MM.1S (cell line): ENCODE data around the gene OCIAD2.
A peak's percentile ranks its signal among the peaks of the same experiment; 100 is the strongest.

ENCODE experiments used
- DNase-seq: peaks from one replicate; pipeline ENCODE4 v3.0.0-alpha.2; 2015
- H2AFZ ChIP-seq: fragments of 300-600 bp; sonication (generic); 2 replicates; pipeline ENCODE4 v1.6.0; 2016; ENCODE audit warnings: antibody characterized with exemption, low read length
- H3F3A ChIP-seq: fragments of 300-600 bp; sonication (generic); 2 replicates; pipeline ENCODE4 v1.6.1; 2016; ENCODE audit warnings: mild to moderate bottlenecking, antibody characterized with exemption, low read length, moderate library complexity, mixed read lengths; ENCODE audit not compliant: insufficient read depth
- H3K27ac ChIP-seq: fragments of 300-600 bp; sonication (generic); 2 replicates; pipeline ENCODE4 v1.5.1; 2016; ENCODE audit warnings: mild to moderate bottlenecking, low read length
- H3K27me3 ChIP-seq: fragments of 300-600 bp; sonication (generic); replicated peaks from 2 replicates; pipeline ENCODE4 v1.6.0; 2016; ENCODE audit warnings: low read length; ENCODE audit not compliant: insufficient read depth
- H3K36me3 ChIP-seq: fragments of 300-600 bp; sonication (generic); replicated peaks from 2 replicates; pipeline ENCODE4 v1.6.1; 2016; ENCODE audit warnings: mild to moderate bottlenecking, low read length, mixed read lengths; ENCODE audit not compliant: insufficient read depth
- H3K4me1 ChIP-seq: fragments of 300-600 bp; sonication (generic); 2 replicates; pipeline ENCODE4 v1.6.1; 2016; ENCODE audit warnings: low read length, mixed read lengths
- H3K4me2 ChIP-seq: fragments of 300-600 bp; sonication (generic); 2 replicates; pipeline ENCODE4 v1.6.0; 2016; ENCODE audit warnings: low read depth, low read length
- H3K4me3 ChIP-seq: fragments of 300-600 bp; sonication (generic); 2 replicates; pipeline ENCODE4 v1.5.1; 2016; ENCODE audit warnings: low read length, mixed read lengths
- H3K79me2 ChIP-seq: fragments of 300-600 bp; sonication (generic); 2 replicates; pipeline ENCODE4 v1.6.1; 2016; ENCODE audit warnings: mixed run types, low read length, mixed read lengths
- H3K9ac ChIP-seq: fragments of 300-600 bp; sonication (generic); 2 replicates; pipeline ENCODE4 v1.6.1; 2016; ENCODE audit warnings: low read length, mixed read lengths
- H3K9me2 ChIP-seq: fragments of 300-600 bp; sonication (generic); replicated peaks from 2 replicates; pipeline ENCODE4 v1.6.1; 2016; ENCODE audit warnings: mild to moderate bottlenecking, low read length, mixed read lengths; ENCODE audit not compliant: insufficient read depth
- H3K9me3 ChIP-seq: fragments of 300-600 bp; sonication (generic); replicated peaks from 2 replicates; pipeline ENCODE4 v1.6.1; 2016; ENCODE audit warnings: mild to moderate bottlenecking, low read length, mixed read lengths; ENCODE audit not compliant: insufficient read depth
- H4K20me1 ChIP-seq: fragments of 300-600 bp; sonication (generic); 2 replicates; pipeline ENCODE4 v1.6.1; 2016; ENCODE audit warnings: mild to moderate bottlenecking, low read length, moderate library complexity, mixed read lengths; ENCODE audit not compliant: insufficient read depth
- CTCF ChIP-seq: fragments of 300-600 bp; sonication (generic); IDR thresholded peaks from 2 replicates; pipeline ENCODE4 v1.5.1; 2016; ENCODE audit warnings: antibody characterized with exemption, low read length, mixed read lengths
- EZH2 ChIP-seq: fragments of 300-600 bp; sonication (generic); optimal IDR thresholded peaks from 2 replicates; pipeline ENCODE3; 2017; ENCODE audit warnings: low read depth, mild to moderate bottlenecking, antibody characterized with exemption, low read length, mixed read lengths
- EZH2phosphoT487 ChIP-seq: fragments of 300-600 bp; sonication (generic); IDR thresholded peaks from 2 replicates; pipeline ENCODE4 v1.6.1; 2018; ENCODE audit warnings: antibody characterized with exemption, low read length

OCIAD2 gene

GRCh38 chr4:48905363-48906015, 1.1 kb downstream of the OCIAD2 start:
- Histone ChIP-seq H3K4me1 (peaks cover 16% of the 10 kb centered on the region; the same call in 1 of the 2 replicates), H3K9ac (no peak overlapping the region), H3K27me3 (no peaks in the 10 kb centered on the region), H3K9me3 (no peaks in the 10 kb centered on the region), H3F3A (no peaks in the 10 kb centered on the region; the same call in 1 of the 2 replicates), H4K20me1 (no peaks in the 10 kb centered on the region), H3K79me2 (peaks cover 9% of the 10 kb centered on the region), H2AFZ (peak overlapping the region; percentile 62; the same call in 1 of the 2 replicates), H3K9me2 (no peaks in the 10 kb centered on the region), H3K27ac (no peak overlapping the region), H3K4me3 (peak overlapping the region; percentile 76), H3K4me2 (peak overlapping the region; percentile 94), H3K36me3 (no peaks in the 10 kb centered on the region; the same call in 1 of the 2 replicates)
- no peak for DNase-seq
- TF ChIP-seq CTCF = peak; percentile 12; the same call in 1 of the 2 replicates
- TF ChIP-seq EZH2phosphoT487 = no peak

DNA sequence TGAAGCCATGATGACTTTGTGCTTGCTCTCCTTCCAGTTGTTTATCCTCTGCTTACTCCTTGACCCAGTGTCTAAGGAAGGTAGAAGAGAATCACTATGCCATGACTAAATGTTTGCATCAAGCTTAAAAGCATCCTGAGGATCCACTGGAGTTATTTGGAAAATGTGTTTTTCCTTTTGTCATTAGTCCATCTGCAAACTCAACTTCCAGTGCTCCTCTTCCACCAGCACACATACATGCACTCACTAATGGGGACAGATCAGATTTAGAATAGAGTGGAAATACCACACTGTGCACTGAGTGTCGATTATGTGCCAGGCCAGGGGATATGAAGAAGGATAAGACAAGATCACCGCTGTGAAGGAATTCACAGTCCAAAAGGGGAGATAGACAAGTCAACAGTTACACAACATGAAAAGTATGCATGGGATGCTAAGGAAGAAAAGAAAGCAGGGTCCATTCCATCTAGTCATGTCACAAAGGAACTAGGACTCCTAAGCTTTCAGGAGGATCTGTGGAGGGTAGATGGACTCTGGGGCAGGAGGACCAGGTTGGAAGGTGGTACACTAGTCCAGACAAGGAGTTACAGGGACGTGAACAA, 1.9 kb downstream of the OCIAD2 start:
- H3K9me3 ChIP-seq = no peaks in the 10 kb centered on the region
- no peak overlapping the region for H3K9ac ChIP-seq
- H3K79me2 ChIP-seq = peaks cover 9% of the 10 kb centered on the region
- no peak overlapping the region for H3K4me3 ChIP-seq
- no peaks in the 10 kb centered on the region for H4K20me1 ChIP-seq
- H3K4me2 ChIP-seq = no peak overlapping the region
- TF ChIP-seq EZH2 (no peak), CTCF (no peak), EZH2phosphoT487 (no peak)
- no peaks in the 10 kb centered on the region; the same call in 1 of the 2 replicates for H3F3A ChIP-seq
- no peaks in the 10 kb centered on the region for H3K27me3 ChIP-seq
- peaks cover 16% of the 10 kb centered on the region; the same call in 1 of the 2 replicates for H3K4me1 ChIP-seq
- no peak for DNase-seq
- no peaks in the 10 kb centered on the region for H3K9me2 ChIP-seq
- H3K36me3 ChIP-seq = no peaks in the 10 kb centered on the region; the same call in 1 of the 2 replicates
- no peak overlapping the region for H3K27ac ChIP-seq
- no peak overlapping the region for H2AFZ ChIP-seq

DNA sequence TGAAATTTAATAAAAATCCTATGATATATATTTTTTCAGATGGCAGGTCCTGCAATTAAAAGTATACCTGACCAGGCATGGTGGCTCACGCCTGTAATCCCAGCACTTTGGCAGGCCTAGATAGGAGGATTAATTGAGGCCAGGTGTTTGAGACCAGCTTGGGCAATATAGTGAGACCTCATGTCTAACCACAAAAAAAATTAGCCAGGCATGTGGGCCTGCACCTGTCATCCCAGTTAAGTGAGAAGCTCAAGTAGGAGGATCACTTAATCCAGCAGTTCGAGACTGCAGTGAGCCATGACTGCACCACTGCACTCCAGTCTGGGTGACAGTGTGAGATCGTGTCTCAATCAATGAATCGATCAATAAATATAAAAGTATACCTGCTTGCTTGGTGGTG, 2.5 kb downstream of the OCIAD2 start:
- Histone ChIP-seq H3K9ac (no peak overlapping the region), H3K9me3 (no peaks in the 10 kb centered on the region), H3K4me3 (no peak overlapping the region), H3K9me2 (no peaks in the 10 kb centered on the region), H2AFZ (no peak overlapping the region), H3K27me3 (no peaks in the 10 kb centered on the region), H3K4me1 (peaks cover 16% of the 10 kb centered on the region; the same call in 1 of the 2 replicates), H3K27ac (no peak overlapping the region), H4K20me1 (no peaks in the 10 kb centered on the region), H3K4me2 (no peak overlapping the region), H3K79me2 (peaks cover 9% of the 10 kb centered on the region), H3F3A (no peaks in the 10 kb centered on the region; the same call in 1 of the 2 replicates), H3K36me3 (no peaks in the 10 kb centered on the region; the same call in 1 of the 2 replicates)
- DNase-seq = peak; percentile 45
- TF ChIP-seq EZH2phosphoT487 (no peak), CTCF (no peak), EZH2 (no peak)
